ENCODE measurements around the gene AREL1.

Gene AREL1

GRCh38 chr14:74655599-74656395 is 57.1 kb downstream of the AREL1 start:
- DNase-seq: no peak

GRCh38 chr14:74654931-74655330 is 57.9 kb downstream of the AREL1 start:
- DNase-seq: no peak

GRCh38 chr14:74653386-74654138 is 59.3 kb downstream of the AREL1 start:
- no peak for DNase-seq

GRCh38 chr14:74652541-74652940 is 60.3 kb downstream of the AREL1 start:
- DNase-seq: no peak

- DNase-seq: no peak
These were observed 61.8 kb downstream of the AREL1 start for GRCh38 chr14:74650927-74651686.

- DNase-seq: peak in 1 of 2 experiments; percentile 30
These were observed 63.2 kb downstream of the AREL1 start for GRCh38 chr14:74649673-74650072.

- DNase-seq: no peak
These were observed 63.7 kb downstream of the AREL1 start for GRCh38 chr14:74649167-74649566.

GRCh38 chr14:74648601-74649000 is 64.3 kb downstream of the AREL1 start:
- no peak for DNase-seq

GRCh38 chr14:74647678-74648461 is 65.0 kb downstream of the AREL1 start:
- no peak for DNase-seq

GRCh38 chr14:74647061-74647677 is 65.7 kb downstream of the AREL1 start:
- no peak for DNase-seq

- DNase-seq: no peak
These were observed 67.0 kb downstream of the AREL1 start for GRCh38 chr14:74645756-74646470.

- no peak for DNase-seq
These were observed 67.6 kb downstream of the AREL1 start for GRCh38 chr14:74645244-74645643.

- no peak for DNase-seq
These were observed 71.1 kb downstream of the AREL1 start for GRCh38 chr14:74641601-74642391.

GRCh38 chr14:74638966-74639365 is 73.9 kb downstream of the AREL1 start:
- DNase-seq: no peak

- DNase-seq: no peak
These were observed 74.8 kb downstream of the AREL1 start for GRCh38 chr14:74638066-74638465.

- no peak for DNase-seq
These were observed 75.7 kb downstream of the AREL1 start for GRCh38 chr14:74637178-74637550.

- DNase-seq: no peak
These were observed 76.3 kb downstream of the AREL1 start for GRCh38 chr14:74636424-74637177.

GRCh38 chr14:74635847-74636246 is 77.0 kb downstream of the AREL1 start:
- no peak for DNase-seq

- DNase-seq: no peak
These were observed 77.9 kb downstream of the AREL1 start for GRCh38 chr14:74634964-74635363.

GRCh38 chr14:74634481-74634880 is 78.4 kb downstream of the AREL1 start:
- no peak for DNase-seq

Data from SW 1271 (cell line).